WTC11 (cell line): ENCODE measurements around the gene RAB3IP. TPM values are rescaled to one million over a fixed set of nuclear protein-coding genes. Genes with fewer than 3 reads are reported as not detected.

ENCODE experiments used
- ATAC-seq: fragments of 200-7000 bp; cut with Tn5 transposase; 2 replicates; pipeline ENCODE4 v1.10.0; 2021; ENCODE audit warnings: mild to moderate bottlenecking, moderate library complexity
- CTCF ChIA-PET: fragments of 300-600 bp; sonication (Branson Sonifier 250); formaldehyde crosslinking; loops from one replicate; lab custom pipeline; 2021; ENCODE audit warnings: antibody characterized with exemption; lab: Charles Lee
- POLR2A ChIA-PET: fragments of 350-600 bp; sonication (Branson Sonifier 250); formaldehyde crosslinking; loops from one replicate; lab custom pipeline; 2021; ENCODE audit warnings: antibody characterized with exemption; lab: Charles Lee
- DNase-seq: peaks from one replicate; pipeline ENCODE4 v3.0.0; 2021; ENCODE audit warnings: low spot score
- H3K27ac Mint-ChIP-seq: 2 replicates; pipeline ENCODE4 v1.8.0; 2021; ENCODE audit warnings: mixed read lengths
- H3K27me3 Mint-ChIP-seq: 2 replicates; pipeline ENCODE4 v1.8.0; 2021; ENCODE audit warnings: low read depth, mild to moderate bottlenecking, moderate library complexity, mixed read lengths
- H3K36me3 Mint-ChIP-seq: 2 replicates; pipeline ENCODE4 v1.8.0; 2021; ENCODE audit warnings: mixed read lengths
- H3K4me1 Mint-ChIP-seq: 2 replicates; pipeline ENCODE4 v1.8.0; 2022; ENCODE audit warnings: mixed read lengths
- H3K4me3 Mint-ChIP-seq: 2 replicates; pipeline ENCODE4 v1.8.0; 2021; ENCODE audit warnings: mild to moderate bottlenecking, moderate library complexity, mixed read lengths
- H3K9me3 Mint-ChIP-seq: 2 replicates; pipeline ENCODE4 v1.8.0; 2021; ENCODE audit warnings: mixed read lengths
- CBFB ChIP-seq: sonication (generic); formaldehyde crosslinking; IDR thresholded peaks from 2 replicates; pipeline ENCODE4 v1.8.1; 2022; ENCODE audit warnings: mild to moderate bottlenecking, low read depth, missing genetic modification reagents
- CREM ChIP-seq: sonication (generic); formaldehyde crosslinking; IDR thresholded peaks from 2 replicates; pipeline ENCODE4 v1.8.1; 2022; ENCODE audit warnings: mild to moderate bottlenecking, missing genetic modification reagents, moderate library complexity
- FOXP1 ChIP-seq: sonication (generic); formaldehyde crosslinking; IDR thresholded peaks from 2 replicates; pipeline ENCODE4 v1.8.0; 2022; ENCODE audit warnings: missing genetic modification reagents, mild to moderate bottlenecking, moderate library complexity, borderline replicate concordance
- NFATC4 ChIP-seq: fragments of 250-450 bp; sonication (Bioruptor Pico); IDR thresholded peaks from 2 replicates; pipeline ENCODE4 v1.9.0; 2021; ENCODE audit warnings: mild to moderate bottlenecking
- PRRX2 ChIP-seq: fragments of 250-450 bp; sonication (Bioruptor Pico); IDR thresholded peaks from 2 replicates; pipeline ENCODE4 v1.8.0; 2021; ENCODE audit warnings: mild to moderate bottlenecking
- ZNF138 ChIP-seq: sonication (generic); formaldehyde crosslinking; conservative IDR thresholded peaks from 2 replicates; pipeline ENCODE4 v1.8.1; 2022; ENCODE audit warnings: mild to moderate bottlenecking, moderate library complexity, missing genetic modification reagents
- ZNF219 ChIP-seq: sonication (generic); formaldehyde crosslinking; IDR thresholded peaks from 2 replicates; pipeline ENCODE4 v1.8.0; 2023; ENCODE audit warnings: missing genetic modification reagents, mild to moderate bottlenecking, borderline replicate concordance
- total RNA-seq: library from RNA; stranded (reverse); gene quantifications from 3 replicates; pipeline ENCODE4 v1.2.3, GENCODE V29; 2021
- TF ChIP-seq, protein P1 (sequence below): fragments of 250-450 bp; sonication (Bioruptor Pico); IDR thresholded peaks from 2 replicates; pipeline ENCODE4 v1.9.0; 2021; ENCODE audit warnings: moderate library complexity, mild to moderate bottlenecking, inconsistent platforms, borderline replicate concordance
- TF ChIP-seq, protein P2 (sequence below): fragments of 250-450 bp; sonication (Bioruptor Pico); IDR thresholded peaks from 2 replicates; pipeline ENCODE4 v2.1.2; 2022; ENCODE audit warnings: mild to moderate bottlenecking, moderate library complexity
- TF ChIP-seq, protein P3 (sequence below): sonication (generic); formaldehyde crosslinking; IDR thresholded peaks from 2 replicates; pipeline ENCODE4 v1.8.0; 2023; ENCODE audit warnings: missing genetic modification reagents, mild to moderate bottlenecking, borderline replicate concordance
- TF ChIP-seq, protein P4 (sequence below): sonication (generic); formaldehyde crosslinking; IDR thresholded peaks from 2 replicates; pipeline ENCODE4 v1.8.1; 2022; ENCODE audit warnings: mild to moderate bottlenecking, missing genetic modification reagents, moderate library complexity, borderline replicate concordance
- TF ChIP-seq, protein P5 (sequence below): sonication (generic); formaldehyde crosslinking; IDR thresholded peaks from 2 replicates; pipeline ENCODE4 v1.8.1; 2022; ENCODE audit warnings: missing genetic modification reagents, borderline replicate concordance
- TF ChIP-seq, protein P6 (sequence below): sonication (generic); formaldehyde crosslinking; conservative IDR thresholded peaks from 2 replicates; pipeline ENCODE4 v1.8.1; 2023; ENCODE audit warnings: mild to moderate bottlenecking, low read depth, missing genetic modification reagents, moderate library complexity
- TF ChIP-seq, protein P7 (sequence below): sonication (generic); formaldehyde crosslinking; IDR thresholded peaks from 2 replicates; pipeline ENCODE4 v1.8.1; 2023; ENCODE audit warnings: mild to moderate bottlenecking, moderate library complexity, missing genetic modification reagents
- TF ChIP-seq, protein P8 (sequence below): sonication (generic); formaldehyde crosslinking; IDR thresholded peaks from 2 replicates; pipeline ENCODE4 v1.8.1; 2022; ENCODE audit warnings: low read depth, missing genetic modification reagents, borderline replicate concordance

RAB3IP gene
- total RNA-seq, 1 experiment from 2014 or later = 47.2 TPM

DNA sequence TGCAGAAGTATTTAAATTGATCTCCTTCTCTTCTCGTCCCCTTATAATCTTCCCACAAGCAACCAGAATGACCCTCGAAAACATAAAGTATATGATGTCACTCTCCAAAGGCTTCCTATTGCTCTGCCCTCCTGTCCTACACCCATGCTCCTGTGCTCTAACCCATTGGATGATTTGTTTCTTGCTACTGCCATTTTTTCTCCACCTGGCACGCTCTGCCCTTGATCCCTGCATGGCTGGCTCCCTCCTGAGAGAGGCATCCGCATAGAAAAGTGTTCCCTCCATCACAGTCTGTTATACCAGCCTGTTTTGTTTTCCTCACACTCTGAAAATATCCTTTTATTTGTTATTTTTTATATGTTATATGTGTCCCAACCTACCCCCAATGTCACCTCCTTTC, 106.2 kb downstream of the RAB3IP start:
- Mint-ChIP-seq H3K4me1 (no peaks in the 10 kb centered on the region), H3K9me3 (peaks cover 6% of the 10 kb centered on the region), H3K27me3 (no peaks in the 10 kb centered on the region), H3K36me3 (0 out of 2 replicates have a peak, but pooled peaks cover 1% of the 10 kb centered on the region), H3K4me3 (no peak overlapping the region), H3K27ac (no peak overlapping the region)
- TF ChIP-seq ZNF219 (CRISPR knock-in tag) (no peak), CREM (no peak), NFATC4 (CRISPR knock-in tag) (no peak)
- TF ChIP-seq, protein P1, sequence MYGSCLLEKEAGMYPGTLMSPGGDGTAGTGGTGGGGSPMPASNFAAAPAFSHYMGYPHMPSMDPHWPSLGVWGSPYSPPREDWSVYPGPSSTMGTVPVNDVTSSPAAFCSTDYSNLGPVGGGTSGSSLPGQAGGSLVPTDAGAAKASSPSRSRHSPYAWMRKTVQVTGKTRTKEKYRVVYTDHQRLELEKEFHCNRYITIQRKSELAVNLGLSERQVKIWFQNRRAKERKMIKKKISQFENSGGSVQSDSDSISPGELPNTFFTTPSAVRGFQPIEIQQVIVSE (CRISPR knock-in tag) = no peak
- CTCF ChIA-PET = no interaction called here
- ATAC-seq (no peak), DNase-seq (no peak)
- POLR2A ChIA-PET = no interaction called here

DNA sequence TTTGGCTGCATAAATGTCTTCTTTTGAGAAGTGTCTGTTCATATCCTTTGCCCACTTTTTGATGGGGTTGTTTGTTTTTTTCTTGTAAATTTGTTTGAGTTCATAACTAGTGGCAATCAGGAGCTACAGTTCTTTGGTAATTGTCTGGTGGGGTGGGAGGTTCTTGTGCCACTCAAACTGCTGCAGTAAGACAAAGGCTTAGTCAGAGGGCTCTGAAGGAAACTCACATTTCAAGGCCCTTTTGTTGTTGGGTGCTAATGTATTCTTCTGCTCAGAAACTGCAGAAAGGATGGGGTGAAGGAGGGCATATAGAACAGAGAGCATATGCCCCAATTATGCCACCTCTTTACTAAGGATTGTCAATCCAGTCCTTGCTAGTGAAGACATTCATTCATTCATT, 108.3 kb downstream of the RAB3IP start:
- no peak for ATAC-seq
- TF ChIP-seq, protein P2, sequence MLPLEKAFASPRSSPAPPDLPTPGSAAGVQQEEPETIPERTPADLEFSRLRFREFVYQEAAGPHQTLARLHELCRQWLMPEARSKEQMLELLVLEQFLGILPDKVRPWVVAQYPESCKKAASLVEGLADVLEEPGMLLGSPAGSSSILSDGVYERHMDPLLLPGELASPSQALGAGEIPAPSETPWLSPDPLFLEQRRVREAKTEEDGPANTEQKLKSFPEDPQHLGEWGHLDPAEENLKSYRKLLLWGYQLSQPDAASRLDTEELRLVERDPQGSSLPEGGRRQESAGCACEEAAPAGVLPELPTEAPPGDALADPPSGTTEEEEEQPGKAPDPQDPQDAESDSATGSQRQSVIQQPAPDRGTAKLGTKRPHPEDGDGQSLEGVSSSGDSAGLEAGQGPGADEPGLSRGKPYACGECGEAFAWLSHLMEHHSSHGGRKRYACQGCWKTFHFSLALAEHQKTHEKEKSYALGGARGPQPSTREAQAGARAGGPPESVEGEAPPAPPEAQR (CRISPR knock-in tag) = no peak
- TF ChIP-seq, protein P3, sequence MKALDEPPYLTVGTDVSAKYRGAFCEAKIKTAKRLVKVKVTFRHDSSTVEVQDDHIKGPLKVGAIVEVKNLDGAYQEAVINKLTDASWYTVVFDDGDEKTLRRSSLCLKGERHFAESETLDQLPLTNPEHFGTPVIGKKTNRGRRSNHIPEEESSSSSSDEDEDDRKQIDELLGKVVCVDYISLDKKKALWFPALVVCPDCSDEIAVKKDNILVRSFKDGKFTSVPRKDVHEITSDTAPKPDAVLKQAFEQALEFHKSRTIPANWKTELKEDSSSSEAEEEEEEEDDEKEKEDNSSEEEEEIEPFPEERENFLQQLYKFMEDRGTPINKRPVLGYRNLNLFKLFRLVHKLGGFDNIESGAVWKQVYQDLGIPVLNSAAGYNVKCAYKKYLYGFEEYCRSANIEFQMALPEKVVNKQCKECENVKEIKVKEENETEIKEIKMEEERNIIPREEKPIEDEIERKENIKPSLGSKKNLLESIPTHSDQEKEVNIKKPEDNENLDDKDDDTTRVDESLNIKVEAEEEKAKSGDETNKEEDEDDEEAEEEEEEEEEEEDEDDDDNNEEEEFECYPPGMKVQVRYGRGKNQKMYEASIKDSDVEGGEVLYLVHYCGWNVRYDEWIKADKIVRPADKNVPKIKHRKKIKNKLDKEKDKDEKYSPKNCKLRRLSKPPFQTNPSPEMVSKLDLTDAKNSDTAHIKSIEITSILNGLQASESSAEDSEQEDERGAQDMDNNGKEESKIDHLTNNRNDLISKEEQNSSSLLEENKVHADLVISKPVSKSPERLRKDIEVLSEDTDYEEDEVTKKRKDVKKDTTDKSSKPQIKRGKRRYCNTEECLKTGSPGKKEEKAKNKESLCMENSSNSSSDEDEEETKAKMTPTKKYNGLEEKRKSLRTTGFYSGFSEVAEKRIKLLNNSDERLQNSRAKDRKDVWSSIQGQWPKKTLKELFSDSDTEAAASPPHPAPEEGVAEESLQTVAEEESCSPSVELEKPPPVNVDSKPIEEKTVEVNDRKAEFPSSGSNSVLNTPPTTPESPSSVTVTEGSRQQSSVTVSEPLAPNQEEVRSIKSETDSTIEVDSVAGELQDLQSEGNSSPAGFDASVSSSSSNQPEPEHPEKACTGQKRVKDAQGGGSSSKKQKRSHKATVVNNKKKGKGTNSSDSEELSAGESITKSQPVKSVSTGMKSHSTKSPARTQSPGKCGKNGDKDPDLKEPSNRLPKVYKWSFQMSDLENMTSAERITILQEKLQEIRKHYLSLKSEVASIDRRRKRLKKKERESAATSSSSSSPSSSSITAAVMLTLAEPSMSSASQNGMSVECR (CRISPR knock-in tag) = no peak
- TF ChIP-seq FOXP1 (CRISPR knock-in tag) (no peak), PRRX2 (no peak)
- TF ChIP-seq, protein P4, sequence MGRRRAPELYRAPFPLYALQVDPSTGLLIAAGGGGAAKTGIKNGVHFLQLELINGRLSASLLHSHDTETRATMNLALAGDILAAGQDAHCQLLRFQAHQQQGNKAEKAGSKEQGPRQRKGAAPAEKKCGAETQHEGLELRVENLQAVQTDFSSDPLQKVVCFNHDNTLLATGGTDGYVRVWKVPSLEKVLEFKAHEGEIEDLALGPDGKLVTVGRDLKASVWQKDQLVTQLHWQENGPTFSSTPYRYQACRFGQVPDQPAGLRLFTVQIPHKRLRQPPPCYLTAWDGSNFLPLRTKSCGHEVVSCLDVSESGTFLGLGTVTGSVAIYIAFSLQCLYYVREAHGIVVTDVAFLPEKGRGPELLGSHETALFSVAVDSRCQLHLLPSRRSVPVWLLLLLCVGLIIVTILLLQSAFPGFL (CRISPR knock-in tag) = no peak
- TF ChIP-seq, protein P5, sequence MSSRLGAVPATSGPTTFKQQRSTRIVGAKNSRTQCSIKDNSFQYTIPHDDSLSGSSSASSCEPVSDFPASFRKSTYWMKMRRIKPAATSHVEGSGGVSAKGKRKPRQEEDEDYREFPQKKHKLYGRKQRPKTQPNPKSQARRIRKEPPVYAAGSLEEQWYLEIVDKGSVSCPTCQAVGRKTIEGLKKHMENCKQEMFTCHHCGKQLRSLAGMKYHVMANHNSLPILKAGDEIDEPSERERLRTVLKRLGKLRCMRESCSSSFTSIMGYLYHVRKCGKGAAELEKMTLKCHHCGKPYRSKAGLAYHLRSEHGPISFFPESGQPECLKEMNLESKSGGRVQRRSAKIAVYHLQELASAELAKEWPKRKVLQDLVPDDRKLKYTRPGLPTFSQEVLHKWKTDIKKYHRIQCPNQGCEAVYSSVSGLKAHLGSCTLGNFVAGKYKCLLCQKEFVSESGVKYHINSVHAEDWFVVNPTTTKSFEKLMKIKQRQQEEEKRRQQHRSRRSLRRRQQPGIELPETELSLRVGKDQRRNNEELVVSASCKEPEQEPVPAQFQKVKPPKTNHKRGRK (CRISPR knock-in tag) = no peak
- no peak overlapping the region for H3K4me3 Mint-ChIP-seq
- H3K36me3 Mint-ChIP-seq = peaks cover 16% of the 10 kb centered on the region
- ChIA-PET CTCF (no interaction called here), POLR2A (no interaction called here)
- peaks cover 24% of the 10 kb centered on the region for H3K9me3 Mint-ChIP-seq
- H3K27me3 Mint-ChIP-seq = no peaks in the 10 kb centered on the region
- DNase-seq = no peak
- no peak overlapping the region for H3K27ac Mint-ChIP-seq
- H3K4me1 Mint-ChIP-seq = no peaks in the 10 kb centered on the region

DNA sequence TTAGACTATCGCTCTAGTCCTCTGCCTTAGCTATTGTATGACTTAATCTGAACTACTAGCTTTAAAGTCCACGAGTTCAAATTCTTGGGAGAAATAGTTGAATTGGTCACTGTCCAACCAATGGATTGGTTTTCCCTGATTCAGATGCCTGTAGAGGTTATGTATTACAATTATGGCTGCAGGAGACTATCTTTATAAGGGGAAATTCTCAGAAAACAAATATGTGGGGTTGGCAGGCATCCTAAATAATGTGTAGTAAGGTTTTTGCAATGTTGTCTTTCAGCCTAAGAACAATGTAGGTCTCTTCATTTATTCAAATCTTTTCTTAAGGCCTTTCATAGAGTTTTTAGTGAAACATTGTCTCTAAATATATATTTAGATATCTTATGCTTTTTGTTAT, 113.3 kb downstream of the RAB3IP start:
- ChIA-PET POLR2A (no interaction called here), CTCF (no interaction called here)
- Mint-ChIP-seq H3K4me3 (no peak overlapping the region), H3K4me1 (no peaks in the 10 kb centered on the region), H3K27ac (no peak overlapping the region), H3K9me3 (peaks cover 39% of the 10 kb centered on the region), H3K36me3 (peaks cover 36% of the 10 kb centered on the region), H3K27me3 (no peaks in the 10 kb centered on the region)
- DNase-seq = no peak
- no peak for ATAC-seq
- TF ChIP-seq, protein P6, sequence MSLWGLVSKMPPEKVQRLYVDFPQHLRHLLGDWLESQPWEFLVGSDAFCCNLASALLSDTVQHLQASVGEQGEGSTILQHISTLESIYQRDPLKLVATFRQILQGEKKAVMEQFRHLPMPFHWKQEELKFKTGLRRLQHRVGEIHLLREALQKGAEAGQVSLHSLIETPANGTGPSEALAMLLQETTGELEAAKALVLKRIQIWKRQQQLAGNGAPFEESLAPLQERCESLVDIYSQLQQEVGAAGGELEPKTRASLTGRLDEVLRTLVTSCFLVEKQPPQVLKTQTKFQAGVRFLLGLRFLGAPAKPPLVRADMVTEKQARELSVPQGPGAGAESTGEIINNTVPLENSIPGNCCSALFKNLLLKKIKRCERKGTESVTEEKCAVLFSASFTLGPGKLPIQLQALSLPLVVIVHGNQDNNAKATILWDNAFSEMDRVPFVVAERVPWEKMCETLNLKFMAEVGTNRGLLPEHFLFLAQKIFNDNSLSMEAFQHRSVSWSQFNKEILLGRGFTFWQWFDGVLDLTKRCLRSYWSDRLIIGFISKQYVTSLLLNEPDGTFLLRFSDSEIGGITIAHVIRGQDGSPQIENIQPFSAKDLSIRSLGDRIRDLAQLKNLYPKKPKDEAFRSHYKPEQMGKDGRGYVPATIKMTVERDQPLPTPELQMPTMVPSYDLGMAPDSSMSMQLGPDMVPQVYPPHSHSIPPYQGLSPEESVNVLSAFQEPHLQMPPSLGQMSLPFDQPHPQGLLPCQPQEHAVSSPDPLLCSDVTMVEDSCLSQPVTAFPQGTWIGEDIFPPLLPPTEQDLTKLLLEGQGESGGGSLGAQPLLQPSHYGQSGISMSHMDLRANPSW (CRISPR knock-in tag) = no peak
- TF ChIP-seq ZNF219 (CRISPR knock-in tag) (no peak), ZNF138 (CRISPR knock-in tag) (no peak), CBFB (CRISPR knock-in tag) (no peak)
- TF ChIP-seq, protein P7, sequence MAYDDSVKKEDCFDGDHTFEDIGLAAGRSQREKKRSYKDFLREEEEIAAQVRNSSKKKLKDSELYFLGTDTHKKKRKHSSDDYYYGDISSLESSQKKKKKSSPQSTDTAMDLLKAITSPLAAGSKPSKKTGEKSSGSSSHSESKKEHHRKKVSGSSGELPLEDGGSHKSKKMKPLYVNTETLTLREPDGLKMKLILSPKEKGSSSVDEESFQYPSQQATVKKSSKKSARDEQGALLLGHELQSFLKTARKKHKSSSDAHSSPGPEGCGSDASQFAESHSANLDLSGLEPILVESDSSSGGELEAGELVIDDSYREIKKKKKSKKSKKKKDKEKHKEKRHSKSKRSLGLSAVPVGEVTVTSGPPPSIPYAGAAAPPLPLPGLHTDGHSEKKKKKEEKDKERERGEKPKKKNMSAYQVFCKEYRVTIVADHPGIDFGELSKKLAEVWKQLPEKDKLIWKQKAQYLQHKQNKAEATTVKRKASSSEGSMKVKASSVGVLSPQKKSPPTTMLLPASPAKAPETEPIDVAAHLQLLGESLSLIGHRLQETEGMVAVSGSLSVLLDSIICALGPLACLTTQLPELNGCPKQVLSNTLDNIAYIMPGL (CRISPR knock-in tag) = no peak
- TF ChIP-seq, protein P8, sequence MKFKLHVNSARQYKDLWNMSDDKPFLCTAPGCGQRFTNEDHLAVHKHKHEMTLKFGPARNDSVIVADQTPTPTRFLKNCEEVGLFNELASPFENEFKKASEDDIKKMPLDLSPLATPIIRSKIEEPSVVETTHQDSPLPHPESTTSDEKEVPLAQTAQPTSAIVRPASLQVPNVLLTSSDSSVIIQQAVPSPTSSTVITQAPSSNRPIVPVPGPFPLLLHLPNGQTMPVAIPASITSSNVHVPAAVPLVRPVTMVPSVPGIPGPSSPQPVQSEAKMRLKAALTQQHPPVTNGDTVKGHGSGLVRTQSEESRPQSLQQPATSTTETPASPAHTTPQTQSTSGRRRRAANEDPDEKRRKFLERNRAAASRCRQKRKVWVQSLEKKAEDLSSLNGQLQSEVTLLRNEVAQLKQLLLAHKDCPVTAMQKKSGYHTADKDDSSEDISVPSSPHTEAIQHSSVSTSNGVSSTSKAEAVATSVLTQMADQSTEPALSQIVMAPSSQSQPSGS (CRISPR knock-in tag) = no peak
